ENCODE results near the gene LCLAT1.

LCLAT1 gene

DNA sequence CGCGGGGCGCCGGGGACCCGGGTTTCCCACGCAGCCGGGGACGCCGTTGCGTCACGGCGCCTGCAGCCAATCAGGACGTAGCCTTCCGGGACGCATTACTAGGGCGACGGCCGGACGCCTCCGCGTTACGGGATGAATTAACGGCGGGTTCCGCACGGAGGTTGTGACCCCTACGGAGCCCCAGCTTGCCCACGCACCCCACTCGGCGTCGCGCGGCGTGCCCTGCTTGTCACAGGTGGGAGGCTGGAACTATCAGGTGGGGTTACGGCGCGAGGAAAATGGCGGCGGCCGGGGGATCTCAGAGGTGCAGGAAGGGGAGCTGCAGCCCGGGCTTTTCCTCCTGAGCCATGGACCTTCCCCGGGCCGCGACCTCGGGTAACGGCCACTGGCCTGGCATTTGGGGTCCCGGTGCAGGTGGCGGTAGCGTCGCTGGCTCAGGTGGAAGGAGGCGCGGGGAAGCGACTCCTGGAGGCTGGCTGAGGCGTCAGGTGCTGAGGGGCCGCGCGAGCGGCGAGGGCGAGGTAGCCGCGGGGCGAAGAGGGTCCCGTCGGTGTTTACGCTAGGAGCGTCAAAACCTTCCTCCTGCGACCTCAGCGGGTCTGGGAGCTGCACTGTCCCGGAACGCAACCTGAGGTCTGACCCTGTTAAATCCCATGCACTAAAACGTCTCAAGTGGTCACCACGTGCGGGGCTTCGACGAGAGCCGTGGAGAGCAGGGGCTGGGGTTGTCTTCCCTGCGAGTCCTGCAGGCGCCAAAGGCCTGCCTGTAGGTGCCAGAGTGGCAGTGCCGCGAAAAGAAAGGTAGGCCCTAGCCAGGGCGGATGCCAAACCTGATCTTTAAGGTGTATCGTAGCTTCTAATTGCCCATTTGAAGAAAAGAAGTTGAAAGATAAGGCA lies at the start of gene LCLAT1:
TSS of gene LCLAT1 (plus strand) at position 98 of the 897 bp plus-strand sequence. CDS start 78,345 bp downstream, outside the sequence.
- DNase-seq = peak in 1 of 2 experiments; percentile 44

DNA sequence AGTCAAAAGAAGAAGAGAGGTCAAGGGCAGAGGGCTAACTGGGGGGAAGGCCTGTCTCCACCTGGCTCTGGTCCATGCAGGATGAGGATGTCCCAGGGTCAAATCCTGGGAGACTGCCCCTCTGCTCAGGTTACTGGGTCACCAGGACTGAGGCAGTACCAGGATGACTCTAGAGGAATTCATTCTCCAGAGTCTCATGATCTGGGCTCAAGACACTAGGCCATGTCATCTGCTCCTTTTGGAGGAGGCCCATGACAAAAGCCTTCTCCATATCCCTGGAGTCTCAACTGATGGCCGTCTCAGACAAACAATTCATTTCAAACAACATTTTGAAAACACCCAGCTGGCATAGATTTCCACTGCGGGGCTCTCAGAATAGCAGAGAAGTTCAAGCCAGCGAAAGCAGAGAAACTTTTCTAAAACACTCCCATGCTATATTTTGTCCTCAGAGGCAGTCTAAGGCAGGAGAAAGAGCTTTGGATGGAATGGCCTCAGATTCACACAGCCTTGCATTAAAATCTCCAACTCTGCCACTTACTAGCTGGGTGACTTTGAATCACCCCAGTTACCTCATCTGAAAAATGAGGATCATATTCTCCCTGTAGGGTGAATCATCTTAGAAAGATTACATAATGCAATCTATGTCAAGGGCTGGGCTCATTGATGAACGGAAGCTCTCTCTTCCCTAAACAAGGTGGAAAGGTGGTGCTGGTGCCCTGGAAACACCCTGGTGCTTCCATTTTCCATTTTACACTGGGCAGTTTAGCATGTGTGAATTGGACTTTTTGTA lies 48.8 kb upstream of the LCLAT1 start:
- DNase-seq = no peak

DNA sequence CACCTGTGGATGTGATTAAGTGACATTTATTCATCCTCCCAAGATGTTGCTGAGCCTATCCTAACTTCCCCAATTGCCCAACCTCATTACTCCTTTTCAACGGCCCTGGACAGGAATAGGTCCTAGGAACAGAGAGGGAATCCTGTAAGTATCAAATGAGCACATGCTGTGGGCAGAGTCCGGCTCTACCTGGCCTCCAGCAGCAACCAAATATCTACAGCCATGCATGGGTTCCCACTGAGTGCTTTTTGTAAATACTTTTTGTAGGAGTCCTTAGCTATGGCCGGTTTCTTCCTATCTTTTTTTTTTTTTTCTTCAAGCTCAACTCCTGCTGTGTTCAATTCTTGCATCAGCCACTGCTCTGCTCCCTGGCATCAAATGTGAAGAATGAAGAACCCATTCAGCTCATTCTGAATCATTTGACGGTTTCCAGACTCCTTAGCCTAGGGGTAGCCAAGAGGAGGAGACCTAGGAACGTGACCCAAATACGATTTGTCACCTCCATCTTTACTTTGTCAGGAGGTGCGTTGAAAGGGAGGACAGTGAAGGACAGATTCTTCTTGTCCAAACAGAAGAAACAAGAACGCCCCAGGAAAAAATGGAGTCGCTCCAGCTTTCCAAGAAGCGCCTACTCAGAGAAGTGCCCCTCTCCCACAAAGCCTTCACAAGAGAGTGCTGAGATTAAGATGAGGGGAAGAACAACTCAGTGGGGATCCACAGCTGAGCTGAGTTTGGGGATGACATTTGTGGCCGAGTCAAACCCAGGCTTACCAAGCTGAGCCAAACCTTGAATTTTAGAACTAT lies 46.7 kb upstream of the LCLAT1 start:
- DNase-seq = no peak

DNA sequence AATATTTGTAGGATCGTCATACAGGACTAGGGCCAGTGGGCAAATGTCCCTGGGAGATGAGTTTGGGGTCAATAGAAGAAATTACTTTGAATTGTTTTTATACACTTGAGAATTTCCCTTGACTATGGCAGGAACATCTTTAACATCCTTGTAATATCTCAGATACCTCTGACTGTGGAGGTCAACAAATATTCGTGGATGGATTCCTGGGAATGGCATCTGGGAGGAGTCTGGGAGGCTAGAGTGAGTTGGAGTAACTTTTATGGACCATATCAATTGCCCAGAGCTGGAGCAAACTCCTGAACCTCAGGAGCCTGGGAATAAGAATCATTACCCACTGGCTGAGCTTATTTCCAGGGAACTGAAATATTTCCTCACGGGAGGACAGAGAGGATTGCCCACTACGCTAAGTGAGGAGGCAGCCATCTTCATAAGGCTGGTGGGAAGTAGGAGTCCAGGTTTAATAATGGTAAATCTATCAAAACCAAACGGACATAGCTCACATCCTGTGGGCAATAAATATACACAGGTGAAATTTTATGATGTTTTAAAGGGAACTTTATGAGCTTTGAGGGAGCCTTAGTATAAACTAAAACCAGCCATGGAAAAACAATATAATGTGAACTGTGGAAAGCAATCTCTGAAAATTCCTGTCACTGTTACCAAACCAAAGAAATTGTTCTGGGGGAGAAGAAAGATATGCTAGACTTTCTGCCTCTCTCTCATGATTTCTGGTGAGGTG lies 44.4 kb upstream of the LCLAT1 start:
- DNase-seq = no peak

DNA sequence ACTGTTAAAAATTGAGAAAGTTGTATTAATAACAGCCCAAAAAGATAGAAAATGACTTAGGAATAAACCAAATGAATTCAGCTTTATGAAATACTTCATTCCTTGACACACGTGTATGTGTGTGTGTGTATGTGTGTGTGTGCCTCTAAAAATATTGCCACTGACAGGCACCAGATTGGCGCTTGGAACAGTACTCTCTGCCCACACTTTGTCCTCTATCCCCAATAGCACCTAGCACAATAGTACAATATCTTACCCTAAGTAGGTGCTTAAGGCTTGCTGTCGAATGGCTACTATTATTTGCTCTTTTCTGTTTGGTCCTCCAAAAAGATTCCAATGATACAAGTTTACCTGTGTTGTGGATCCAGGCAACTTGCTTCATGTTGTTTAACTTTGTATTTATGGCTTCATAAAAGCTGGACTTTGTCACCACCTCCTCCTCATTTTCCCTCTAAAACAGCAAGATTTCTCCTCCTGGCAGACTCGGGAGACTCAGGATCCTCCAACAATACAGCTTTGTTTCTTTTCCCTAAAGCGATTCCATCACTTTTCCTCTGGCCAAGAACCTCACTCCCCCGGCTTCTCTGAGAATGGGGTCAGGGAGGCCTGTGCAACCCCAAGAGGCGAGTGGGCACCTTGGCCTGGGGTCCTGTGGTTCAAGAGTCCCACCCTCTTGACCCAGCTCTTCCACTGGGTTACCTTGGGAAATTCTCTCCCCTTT lies 43.3 kb upstream of the LCLAT1 start:
- DNase-seq = no peak

DNA sequence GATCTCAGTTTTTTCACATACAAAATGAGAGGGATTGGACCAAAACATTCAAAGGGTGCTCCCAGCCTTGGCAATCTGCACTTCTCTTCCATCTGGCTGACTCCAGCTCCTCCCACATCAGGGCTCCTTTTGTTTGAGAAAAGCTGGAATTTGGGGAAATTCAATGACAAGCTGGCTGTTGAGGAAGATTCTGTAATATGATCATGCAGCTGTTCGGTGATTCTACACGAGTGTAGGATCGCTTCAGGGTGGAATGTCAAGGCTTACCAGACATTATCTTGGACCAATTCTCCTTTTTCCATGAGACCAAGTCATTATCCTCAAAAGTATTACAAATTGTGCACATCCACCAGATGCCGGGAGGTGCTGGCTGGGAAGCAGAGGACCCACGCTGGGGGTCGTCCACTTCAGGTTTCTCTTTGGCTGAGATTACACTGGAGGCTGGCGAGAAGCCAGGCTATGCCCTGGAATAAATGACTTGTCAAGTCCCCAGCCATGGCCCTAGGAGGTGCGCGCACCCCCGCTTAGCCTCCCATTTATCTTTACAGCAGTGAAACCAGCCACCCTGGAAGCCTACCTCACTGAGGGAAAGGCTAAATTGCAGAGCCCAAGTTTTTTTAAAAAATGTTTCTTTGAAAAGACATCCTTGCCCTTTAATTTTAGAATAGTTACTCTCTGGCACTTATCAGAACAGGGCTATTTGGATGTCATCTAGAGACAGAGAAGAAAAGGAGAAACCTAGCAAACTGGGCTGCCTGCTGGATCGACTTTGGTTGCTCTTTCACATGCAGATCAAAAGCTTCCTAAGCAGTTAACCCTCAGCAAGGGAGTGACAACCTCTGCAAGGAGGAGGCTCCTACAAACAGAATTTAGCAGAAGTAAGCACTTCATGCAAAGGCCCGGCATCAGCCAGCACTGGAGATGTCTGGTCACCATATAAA lies 42.5 kb upstream of the LCLAT1 start:
- no peak for DNase-seq

DNA sequence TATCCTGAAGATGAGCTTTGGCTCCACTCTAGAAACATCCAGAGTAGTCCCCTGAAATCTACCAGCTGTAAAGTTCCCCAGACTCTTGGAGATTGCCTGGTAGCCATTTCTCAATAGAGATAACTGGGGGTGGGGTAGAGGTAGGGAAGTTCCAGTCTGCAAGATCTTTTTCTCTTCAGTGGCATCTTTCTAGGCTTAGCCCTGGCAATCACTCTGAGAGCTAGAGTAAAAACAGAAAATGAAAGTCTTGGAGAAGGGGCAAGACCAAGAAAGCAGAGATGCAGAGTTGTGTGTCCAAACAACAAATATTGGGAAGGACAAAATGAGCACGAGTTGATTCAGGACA lies 41.8 kb upstream of the LCLAT1 start:
- DNase-seq = no peak

DNA sequence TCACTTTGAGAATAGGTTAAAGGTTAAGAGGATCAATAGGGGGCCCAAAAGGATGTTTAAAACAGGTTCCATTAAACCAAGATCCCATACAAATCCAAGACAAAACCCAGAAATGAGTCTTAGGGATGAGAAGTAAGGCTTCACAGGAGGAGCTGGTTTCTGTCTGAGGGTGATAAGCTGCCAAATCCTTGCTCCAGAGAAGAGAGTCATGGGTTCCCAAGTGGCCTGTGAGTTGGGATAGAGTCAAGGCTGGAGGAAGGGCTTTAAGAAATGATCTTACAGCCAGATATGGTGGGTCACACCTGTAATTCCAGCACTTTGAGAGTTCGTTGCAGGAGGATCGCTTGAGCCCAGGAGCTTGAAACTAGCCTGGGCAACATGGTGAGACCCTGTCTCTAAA lies 40.2 kb upstream of the LCLAT1 start:
- DNase-seq = no peak

DNA sequence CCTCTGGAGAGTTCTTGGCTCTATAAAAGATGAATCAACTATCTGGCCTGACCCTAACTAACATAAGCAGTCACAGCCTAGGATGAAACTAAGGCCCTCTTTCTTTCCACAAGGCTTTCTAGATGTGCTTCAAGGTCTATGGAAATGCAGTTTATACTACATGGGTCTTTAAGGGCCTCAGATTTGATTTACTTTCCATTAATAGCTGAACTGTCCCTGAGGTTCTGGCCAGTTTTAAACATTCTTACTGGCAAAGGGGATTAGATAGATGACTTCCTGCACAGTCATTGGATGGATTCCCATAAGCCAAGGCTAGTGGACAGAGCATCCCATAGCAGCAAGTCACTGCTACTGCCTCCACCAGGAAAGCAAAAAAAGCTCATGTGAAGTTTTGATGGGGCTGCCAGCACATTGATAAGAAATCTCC lies 38.1 kb upstream of the LCLAT1 start:
- no peak for DNase-seq

DNA sequence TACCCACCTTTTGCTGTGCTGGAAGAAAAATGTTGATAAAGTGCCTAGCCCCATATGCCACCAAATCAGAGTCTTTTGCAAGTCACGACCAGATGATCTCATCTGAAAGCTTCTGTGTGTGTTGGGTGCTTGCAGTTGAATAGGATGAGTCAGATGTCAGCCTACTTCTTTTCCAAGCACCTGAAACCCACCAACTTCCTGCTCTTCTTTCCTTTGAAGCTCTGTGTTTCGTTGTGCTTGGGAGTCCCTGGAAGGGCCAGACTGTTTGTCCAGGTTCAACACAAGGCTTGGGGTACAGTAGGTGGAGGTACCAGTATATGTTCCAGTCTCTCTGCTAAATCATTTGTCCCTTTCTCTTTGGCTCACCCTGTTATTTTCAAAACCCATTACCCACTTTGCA lies 36.8 kb upstream of the LCLAT1 start:
- no peak for DNase-seq

DNA sequence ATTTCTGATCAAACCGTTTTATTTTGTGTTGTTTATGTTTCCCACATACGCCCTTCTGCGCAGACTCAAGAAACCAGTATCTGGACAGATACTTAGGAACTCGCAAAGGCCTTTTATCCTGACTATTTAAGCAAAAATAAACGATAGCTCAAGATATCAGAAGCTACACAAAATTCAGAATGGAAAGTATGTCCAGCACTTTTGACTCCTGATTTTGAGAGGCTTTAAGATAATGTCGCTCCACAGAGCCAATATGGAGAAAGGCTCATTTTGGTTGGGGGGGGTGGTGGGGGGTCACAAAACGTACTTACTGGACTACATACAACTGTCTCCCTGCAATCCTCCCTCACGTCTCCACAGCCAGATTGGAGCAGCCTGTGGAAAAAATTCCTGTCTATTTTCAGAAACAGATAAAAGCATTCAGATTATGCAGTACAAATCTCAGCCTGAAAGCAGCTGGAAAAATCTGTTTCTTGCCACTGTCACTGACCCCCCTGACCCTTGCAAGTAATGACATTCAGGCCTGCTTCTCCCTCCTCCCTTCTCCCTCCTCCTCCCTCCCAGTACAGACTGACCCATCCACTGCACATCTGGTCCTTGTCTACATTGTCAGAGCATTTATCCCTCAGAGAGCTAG lies 34.9 kb upstream of the LCLAT1 start:
- DNase-seq = no peak

DNA sequence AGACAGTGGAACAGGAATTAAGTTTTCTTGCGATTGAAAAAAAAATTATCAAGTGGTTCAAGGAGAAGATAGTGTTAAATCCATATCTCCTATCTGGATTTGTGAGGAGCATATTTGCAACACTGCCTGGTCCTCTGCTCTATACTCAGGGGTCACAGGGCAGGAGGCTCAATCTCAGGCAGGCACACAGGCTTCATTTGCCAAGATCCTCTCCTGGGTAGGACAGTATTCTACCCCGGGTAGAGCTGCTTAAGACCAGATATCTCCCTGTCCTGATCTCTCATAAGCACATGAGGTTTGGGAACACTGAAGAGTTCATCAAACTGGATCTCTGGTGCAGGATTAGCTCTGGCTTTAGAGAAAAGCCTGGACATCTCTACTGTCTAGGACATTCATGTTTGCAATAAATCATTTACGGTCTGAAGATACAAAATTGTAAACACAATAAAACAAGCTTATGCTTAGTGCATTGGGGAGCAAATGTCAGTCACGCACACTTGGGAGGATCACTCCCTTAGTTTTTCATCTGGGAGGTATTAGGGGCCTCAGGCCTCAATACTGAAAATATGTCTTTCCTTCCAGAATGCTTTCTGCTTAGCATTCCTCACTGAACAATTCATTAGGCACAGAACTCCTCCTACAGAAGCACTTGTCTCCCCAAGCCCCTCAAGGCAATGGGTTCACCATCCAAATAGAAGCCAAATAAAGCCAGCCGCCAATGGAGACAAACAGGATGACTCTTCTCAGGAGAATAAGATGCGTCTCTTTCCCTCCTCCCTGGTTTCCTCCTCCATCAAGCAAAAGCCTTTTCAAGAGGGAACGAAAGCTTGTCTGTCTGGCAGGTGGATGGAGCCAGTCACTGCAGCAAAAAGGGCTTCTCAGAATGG lies 34.1 kb upstream of the LCLAT1 start:
- no peak for DNase-seq

DNA sequence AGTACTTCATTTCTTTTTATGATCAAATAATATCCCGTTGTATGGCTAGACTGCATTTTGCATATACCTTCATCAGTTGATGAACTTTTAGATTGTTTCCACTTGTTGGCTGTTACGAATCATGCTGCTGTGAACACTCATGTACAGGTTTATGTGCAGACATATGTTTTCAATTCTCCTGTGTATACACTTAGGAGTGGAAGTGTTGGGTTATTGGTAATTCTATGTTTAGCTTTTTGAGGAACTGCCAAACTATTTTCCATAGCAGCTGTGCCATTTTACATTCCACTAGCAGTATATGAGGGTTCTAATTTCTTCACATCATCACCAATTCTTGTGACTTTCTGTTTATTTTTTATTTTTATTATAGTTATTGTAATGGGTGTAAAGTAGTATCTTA lies 32.1 kb upstream of the LCLAT1 start:
- DNase-seq = no peak

DNA sequence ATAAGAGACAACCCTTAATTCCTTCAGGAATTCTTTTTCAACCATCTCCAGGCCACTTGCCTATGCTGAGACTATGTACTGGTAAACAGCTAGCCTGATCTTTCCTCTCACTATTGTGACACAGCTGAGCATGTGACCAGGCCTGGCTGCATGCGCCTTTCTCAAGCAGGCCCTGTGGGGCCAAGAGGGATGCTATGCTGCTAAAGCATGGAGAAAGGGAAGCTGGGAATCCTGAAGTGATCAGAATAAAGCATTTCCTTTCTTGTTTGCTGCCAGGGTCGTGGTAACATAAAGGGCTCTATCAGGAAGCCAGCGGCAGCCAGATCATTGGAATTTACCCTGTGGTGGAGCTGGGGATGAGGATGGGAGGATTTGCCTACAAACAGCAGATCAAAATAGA lies 29.8 kb upstream of the LCLAT1 start:
- DNase-seq = no peak

DNA sequence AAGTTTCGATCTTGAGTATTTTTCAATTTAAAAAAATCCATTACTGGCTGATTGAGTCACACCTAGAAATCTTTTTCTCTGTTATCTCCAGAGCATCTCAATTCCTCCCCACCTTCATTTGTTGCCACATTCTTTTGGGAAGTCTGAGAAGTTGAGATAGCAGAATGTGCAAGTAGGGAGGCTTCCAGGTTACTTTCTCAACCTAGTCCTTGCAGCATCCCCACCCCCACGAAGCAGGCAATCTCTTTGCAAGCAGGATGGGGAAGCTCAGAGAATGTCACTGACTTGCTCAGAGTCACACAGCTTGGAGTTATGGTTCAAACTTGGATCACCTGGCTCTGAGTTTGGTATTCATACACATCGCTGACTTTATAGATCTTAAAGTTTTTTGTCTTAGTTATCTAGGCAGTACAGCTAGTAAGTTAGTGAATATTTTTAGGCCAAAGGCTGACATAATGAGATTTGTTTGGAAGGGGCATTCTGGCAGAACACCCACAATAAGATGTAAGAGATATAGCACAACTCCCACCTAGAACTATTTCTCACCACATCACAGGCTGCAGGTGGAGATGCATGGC lies 25.9 kb upstream of the LCLAT1 start:
- no peak for DNase-seq

DNA sequence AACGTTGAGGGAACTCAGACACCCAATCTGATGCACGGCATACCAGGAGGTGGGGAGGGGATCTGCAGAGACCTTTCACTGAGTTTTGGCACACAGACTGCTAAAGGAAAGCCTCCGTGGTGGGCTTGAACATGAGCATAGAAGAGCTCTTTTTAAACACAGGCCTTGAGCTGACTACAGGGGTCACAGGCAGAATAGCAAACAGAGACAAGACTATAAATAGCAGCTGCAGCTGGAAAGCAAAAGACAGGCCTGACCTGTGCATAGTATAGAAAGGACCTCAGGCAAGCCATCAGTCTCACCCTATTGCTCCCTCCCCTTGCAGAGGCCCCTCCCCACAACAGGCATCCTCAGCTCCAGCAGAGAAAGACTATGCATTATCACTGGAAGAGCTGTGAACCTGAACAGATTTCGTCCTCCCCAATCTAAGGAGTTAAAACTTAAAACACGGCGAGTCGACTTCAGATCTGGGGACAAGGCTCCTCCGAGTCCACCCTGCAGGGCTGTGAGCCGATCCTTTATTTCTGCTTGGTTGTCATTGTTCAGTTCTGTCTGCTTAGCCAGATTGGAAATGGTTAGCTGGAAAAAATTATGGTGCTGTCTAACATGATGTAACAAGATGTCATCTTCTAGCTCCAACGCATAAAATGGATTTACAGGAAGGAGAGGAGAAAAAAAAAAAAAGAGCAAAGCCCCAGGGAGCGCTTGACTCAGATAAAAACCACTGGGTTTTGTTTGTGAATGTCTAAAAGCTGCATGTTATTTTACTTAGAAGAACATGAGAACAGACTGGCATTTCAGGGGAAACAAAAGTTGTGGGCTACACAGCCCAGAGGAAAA lies 25.2 kb upstream of the LCLAT1 start:
- no peak for DNase-seq

DNA sequence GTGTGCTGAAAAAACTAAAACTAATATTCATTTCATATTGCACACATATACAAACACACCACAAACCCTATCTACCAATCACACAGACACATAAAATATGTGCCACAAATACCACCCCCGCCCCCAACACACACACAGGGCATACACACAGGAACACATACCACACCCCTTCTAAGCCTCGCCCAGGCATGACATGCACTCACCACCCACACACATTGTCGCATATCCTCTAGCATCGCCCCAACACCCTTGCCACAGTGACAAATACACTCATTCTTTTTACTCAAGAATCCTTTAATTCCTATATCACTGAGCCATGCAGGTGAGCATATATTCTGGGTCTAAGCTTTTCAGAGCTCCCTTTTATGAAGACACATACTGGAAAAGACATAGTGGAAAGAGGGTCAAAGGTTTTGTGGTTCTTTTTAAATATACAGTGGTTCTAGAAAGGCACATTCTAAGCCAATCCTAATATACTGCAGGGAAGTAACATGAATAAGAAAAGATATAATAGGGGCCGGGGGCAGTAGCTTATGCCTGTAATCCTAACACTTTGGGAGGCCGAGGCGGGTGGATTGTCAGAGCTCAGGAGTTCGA lies 24.5 kb upstream of the LCLAT1 start:
- DNase-seq = no peak

Data from cerebellar nuclear complex (tissue), 1 donor.